ENCODE results near the gene BOD1.

The BOD1 gene

DNA sequence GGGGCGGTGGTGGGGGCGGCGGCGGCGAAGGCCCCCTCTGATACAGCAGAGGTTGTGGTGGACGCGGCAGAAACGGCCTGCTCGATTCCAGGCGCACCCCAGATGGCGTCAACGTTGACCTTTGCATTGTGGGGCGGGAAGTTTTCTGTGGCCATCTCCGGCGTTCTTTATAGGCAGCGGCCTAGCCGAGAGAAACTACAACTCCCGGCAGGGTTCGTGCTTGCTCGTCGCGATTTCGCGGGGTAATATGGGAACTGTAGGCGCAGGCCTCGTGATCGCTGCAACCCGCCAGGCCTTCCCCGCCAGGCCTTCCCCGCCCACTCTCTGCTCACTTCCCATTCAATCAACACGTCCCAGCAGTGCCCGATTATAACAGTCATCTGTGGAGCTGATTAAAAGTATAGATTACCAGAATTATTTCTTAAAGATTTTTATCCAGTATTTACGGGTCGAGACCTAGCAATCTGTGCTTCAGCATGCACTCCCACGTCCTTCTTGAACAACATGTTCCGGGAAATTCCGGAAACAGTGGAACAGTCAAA, at the start of gene BOD1:
BOD1 (minus strand) TSS at position 74 of the 542 bp plus-strand sequence. CDS start 214 bp downstream, outside the sequence.
- peak; percentile 94 for DNase-seq

DNA sequence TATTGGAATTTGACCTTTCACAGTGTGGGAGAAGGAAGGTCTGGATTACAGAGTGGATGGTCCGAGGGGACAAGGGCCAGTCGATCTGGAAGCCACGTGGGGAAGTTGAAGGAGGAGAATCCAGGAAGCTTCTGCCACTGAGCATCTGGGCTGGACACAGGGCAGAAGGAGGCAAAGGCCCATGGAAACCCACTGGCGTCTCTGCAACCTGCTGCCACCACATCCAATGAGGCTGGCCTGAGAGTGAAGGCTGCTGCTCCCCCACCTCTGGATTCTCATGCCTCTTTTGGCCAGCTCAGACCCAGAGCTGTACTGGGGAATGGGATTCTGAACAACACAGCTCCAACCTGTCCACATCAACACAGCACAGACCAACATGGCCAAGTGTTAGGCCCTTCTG, 48.9 kb upstream of the BOD1 start:
- DNase-seq = no peak

DNA sequence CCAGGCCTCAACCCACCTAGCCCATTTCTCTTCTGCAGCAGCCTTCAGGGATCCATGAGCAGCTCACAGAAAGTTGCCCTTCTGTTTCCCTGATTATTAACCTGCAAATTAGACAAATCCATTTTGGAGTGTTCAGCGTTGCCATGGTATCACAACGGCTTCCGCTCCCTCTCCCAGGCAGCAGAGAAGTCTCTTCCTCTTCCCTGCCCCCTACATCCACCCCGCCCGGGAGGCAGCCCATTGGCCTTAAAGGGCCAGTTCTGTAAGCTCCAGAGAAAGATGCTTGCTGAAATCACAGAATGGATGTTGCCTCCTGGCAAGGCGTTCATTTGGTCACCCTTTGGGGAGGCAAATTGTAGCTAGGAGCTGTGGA, 47.7 kb upstream of the BOD1 start:
- DNase-seq = no peak

DNA sequence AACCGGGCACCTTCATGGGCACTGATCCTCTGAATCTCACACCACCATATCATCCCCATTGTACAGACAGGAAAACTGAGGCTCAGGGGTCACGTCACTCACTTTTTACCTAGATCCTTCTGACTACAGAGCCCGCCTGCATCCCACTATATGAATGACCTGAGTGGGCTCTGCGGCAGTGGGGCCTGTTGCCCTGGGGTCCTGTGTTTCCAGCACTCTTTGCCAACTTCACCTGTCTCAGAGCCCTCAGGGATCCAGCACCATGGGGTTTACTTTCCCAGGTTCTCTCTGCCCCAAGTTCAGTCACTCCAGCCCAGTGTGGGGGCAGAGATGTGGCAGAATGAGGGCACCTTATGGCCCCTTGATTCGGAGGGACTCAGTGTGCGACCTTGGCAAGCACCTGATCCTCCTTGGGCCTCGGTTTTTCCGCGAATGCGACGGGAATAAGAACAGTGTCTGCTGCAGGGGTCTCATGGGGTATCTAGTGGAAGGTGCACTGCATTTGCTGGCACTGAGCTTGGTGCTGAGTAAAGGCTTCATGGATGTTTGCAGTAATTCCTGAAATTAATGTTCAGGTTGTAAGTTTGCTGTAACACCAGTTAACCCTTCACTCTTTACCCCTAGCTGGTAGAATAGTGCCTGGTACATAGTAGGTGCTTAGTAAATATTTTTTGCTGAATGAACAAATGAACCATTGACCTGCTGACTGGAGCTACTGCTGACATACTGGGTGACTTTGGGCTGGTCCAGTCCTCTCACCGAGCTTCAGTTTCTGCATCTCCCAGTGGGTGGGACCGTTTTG, 47.1 kb upstream of the BOD1 start:
- DNase-seq = no peak

GRCh38 chr5:173662581-173663351, 46.3 kb upstream of the BOD1 start:
- DNase-seq = no peak

DNA sequence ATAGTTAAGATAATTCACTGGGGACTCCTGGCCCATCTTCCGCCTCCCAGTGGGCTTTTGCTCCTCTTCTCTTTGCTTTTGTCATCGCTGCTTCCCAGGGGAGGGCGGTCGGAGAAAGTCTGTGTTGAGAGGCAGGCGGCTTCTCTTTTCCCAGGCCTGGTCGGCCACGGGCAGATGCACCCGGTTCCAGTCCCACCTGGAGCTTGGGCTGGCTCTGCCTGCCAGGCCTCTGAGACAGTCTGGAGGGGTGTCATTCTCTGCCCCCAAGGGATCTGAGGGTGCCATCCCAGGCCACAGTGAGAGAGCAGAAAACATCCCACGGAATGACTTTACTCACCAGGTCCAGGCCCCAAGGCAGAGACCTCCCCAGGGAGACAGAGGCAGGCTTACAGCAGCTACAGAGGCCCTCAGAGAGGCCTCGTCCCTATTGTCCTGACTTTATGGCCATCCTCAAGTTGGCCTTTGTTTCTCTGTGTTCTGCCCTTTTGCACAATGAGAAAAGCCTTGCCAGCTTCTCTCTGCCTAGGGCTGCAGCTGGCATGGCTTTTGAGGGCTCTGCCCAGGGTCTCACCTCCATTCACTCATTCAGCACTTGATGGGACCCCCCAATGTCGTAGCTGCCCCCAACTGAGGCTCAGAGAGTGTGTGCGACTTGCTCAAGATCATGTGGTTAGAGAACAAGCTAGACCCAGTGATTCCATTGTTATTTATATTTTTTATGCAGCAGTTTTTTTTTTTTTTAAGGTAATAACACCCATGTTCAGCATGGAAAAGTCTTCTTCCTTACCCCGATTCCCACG, 44.2 kb upstream of the BOD1 start:
- DNase-seq = no peak

GRCh38 chr5:173659423-173659822, 43.0 kb upstream of the BOD1 start:
- DNase-seq = no peak

DNA sequence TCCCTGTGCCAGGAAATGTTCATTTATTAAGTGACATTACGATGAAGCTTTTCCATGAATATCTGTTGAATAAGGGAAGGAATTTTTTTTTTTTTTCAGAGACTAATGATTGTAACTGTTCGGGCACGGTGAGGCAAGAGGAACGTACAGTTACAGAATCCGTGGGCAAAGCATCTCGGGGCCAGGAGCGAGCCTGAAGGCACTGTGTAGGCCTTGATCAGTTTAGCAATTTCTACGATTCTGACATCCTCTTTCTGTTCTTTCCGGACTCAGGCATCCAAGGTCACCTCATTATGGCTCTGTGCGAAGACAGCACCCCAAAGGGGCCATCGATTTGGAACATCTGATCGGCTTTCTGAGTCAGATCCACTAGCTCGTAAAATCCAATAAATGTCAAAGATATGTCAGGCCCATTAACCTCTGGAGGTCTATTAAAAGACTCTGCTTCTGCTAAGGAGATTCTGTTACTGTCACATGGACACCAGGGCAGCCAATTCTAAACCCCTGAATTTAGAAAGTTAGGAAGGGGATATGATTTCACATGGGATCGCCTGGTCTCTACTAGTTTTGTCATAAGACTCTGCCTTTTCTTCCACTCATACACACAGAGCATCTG, 41.4 kb upstream of the BOD1 start:
- DNase-seq = no peak

DNA sequence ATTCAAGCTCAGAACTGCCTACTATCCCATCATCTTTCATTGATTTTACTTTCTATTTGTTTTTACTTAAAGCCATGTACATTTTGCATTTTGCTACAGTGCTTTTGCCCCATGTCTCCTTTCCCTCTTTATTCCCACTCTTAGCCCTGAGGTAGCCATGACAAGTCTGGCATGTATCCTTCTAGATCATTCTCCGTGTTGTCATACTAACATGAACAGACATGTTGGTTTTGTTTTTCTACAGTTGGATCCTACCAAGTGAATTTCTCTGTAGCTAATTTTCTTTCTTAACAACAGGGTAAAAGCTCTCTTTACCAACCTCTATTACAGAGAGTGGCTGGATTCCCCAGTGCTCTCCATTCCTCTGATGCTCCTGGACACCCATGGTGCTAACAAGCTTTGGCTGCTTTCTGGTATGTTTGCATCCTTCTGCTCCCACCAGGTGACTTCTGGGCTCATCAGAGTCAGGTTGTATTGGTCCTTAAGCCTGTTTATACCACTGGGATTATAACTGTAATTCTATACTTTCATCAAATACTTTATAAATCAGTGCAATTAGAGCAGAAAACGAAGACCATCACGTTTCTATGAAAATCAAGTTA, 38.8 kb upstream of the BOD1 start:
- no peak for DNase-seq

GRCh38 chr5:173653822-173654523, 37.5 kb upstream of the BOD1 start:
- DNase-seq = no peak

- no peak for DNase-seq
These were observed 31.9 kb upstream of the BOD1 start for GRCh38 chr5:173648308-173648866.

- DNase-seq = no peak
These were observed 30.2 kb upstream of the BOD1 start for GRCh38 chr5:173646692-173647091.

DNA sequence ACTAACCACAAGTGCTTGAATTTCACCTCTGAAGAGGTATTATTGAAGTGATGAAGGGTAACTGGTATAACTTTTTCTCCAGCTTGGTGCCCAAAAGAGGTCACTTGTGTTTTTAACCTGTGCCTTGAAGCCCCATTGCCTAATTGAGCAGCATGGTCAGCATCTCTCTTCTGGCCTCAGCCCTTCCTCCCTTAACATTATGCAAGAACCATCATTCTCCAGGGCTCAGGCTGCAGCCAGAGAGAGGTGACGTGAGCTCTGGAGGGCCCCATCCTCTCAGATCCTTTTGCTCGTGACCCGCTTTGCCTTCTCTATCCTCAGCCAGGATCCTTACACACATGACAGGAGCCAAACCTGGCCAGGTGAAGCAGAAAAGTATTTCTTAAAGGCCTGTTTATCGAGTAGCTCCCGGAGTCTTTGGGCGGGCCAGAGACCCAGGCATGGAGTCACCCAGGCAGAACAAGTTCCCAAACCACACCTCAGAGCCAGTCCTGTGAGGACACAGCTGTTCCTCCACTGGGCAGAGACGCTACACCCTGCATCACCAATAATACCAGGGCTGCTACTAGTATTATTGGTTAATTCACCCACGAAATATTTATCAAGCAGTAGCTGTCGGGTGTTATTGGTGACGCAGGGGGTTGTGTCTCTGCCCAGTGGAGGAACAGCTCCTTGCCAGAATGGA, 29.6 kb upstream of the BOD1 start:
- DNase-seq = no peak

DNA sequence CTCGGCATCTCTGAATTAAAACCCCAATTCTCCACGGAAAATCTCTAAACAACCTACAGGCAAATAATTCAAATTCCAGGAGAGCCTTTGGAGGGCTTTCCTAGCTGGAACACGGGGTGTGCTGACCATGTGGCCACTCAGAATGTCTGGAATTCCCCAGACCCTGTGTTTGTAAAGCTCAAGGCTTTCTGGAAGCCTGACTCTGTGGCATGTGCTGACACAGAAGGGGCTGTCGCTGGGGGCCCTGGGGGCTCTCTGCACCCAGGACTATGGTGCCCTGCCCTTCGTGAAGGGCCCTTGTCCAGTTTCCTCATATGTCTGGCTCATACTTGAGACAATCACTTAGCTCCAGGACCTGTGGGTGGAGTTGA, 29.0 kb upstream of the BOD1 start:
- DNase-seq = no peak

DNA sequence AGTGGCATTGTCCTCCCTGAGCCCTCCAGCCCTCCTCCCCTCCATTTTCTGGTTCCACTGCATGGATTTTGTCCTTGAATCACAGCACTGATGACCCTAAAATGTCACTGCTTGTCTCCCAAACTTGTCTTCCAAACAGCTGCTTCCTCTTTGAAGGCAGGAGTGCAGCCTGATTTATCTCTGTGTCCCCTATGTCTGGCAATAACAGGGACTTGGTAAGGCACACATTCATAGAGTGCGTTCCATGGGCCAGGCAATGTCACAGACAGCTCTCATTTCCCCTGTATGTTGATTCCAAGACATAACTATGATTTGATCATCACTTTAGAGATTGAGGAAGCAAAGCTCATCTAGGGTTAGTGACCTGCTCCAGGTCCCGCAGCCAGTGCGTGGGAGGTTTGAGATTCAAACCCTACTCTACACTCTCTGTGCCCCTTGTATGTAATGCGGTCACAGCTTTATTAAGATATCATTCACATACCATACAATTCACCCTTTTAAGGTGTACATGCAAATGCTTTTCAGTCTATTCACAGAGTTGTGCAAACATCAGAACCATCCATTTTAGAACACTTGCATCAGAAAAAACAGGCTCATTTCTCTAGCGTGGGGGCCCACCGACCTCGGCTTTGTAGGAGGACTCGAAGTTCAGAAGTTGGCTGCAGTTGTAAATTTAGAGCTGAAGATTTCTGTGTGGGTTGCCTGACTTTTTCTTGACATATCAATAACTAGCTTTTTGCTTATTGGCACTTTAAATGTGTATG, 28.4 kb upstream of the BOD1 start:
- DNase-seq = no peak

- DNase-seq = peak; percentile 10
These were observed 27.5 kb upstream of the BOD1 start for GRCh38 chr5:173643964-173644363.

DNA sequence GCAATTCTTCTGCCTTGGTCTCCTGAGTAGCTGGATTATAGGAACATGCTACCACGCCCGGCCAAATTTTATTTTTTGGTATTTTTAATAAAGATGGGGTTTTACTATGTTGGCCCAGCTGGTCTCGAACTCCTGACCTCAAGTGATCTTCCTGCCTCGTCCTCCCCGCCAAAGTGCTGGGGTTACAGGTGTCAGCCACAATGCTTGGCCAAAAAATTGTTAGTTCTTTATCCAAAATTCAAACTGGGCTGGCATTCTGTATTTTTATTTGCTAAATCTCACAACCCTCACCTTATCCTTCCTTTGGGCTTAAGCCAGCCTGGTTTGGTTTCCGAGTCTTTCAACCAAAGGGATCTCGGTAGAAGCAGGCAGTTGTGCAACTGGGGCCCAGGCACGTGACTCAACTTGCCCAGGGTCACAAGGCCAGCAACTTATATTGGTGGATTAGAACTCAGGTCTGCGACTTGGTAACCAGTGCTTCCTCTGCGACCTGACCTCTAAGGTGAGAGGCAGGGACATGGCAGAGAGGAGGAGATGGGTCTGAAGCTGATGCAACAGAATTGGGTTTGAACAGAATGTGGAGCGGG, 26.5 kb upstream of the BOD1 start:
- DNase-seq = no peak

DNA sequence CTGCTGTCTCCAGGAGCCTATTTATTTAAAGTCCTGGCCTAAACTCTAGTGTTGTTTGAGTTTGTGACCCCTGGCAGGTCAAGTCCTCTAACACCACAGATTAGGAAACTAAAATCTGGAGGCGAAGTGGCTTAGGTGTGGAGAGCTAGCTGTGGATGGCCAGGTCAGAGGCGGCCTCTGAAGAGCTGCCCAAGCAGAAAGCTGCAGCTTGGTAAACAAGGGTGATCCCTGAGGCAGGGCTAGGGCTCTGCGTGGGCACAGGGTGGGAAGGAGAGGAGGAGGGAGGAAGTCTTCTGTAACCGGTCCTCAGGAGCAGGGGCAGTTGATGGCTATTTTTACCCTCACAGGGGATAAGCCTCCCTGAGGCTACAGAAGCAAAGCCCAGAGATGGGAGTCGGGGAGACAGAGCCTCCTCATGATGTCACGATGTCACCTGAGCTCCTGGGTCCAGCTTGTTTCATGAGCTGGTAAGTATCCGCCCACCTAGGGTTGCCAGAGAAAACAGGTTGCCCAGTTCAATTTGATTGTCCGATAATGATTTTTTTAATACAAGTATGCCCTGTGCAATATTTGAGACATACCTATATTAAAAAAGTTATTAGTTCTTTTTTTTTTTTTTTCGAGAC, 25.9 kb upstream of the BOD1 start:
- DNase-seq = no peak

DNA sequence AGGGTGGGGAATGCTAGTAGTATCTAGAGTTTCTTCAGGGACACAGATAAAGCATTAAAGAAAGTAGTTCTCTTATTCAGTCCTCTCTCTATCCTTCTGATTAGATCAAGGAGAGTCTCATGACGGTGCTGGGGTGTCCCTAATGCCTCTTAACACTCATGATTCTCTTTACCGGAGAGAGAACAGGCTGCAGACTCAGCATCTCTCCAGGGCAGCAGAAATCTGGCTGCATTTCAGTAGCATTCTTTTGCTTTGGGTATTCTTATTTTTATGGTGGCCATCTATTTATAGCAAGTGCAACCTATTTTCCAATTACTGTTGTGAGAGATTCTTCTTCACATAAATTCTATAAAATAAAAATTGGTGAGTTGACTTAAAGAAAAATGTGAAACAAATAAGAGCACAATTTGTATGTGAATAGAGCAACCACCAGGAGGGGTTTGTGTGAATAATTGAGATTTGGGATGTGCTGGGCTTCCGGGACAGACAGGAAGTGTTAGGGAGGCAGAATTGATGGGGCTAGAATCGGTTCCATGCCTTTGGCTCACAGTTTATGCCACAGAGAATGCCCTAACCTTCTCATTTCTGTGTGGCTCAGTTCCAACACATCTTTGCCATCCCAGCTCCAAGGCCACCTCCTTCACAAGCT, 23.8 kb upstream of the BOD1 start:
- DNase-seq = no peak
